NT2/D1 (cell line): ENCODE measurements around the gene HK3.

Experiments
- YY1 ChIP-seq: IDR thresholded peaks from 2 replicates; pipeline ENCODE4 v1.6.1; 2011; ENCODE audit not compliant: insufficient read length, insufficient read depth
- ZNF274 ChIP-seq: IDR thresholded peaks from 2 replicates; pipeline ENCODE4 v1.6.1; 2011; ENCODE audit warnings: mild to moderate bottlenecking, low read depth, low read length

DNA sequence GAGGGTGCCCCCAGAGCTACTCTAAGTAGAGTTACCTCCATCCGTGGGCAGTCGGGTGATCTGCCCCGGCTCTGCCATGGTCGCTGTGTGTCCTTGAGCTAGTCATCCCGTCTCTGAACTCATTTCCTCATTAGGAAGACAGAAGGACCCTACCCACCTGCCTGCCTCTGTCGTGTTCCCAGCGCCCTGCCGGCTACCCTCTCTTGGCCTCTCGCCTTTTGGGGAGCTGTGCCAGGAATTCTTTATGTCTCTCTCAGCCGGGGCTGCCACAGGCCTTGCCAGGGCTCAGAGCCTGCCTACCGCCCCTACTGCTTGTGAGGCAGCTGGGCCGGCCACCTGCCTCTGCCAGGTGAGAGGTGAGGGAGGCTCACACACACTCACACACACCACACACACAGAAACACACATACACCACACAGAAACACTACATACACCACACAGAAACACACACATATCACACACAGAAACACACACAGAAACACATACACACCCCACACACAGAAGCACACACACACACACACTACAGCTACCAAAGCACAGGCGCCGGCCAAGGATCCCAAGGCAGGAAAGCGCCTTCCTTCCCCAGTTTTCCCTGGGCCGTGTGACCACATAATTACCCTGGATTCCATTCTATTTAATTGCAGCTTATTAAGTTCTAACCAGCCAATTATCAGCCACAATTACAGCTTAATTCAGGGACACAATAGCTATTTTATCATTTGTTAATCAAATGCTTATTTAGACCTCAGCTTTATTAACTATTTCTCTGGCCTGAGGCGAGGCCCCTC is 47.1 kb downstream of the HK3 start:
- TF ChIP-seq ZNF274, result no peak
- no peak for TF ChIP-seq YY1
